Measurements from ENCODE around the gene APBB2. TPM values are rescaled to one million over a fixed set of nuclear protein-coding genes. Genes with fewer than 3 reads are reported as not detected.

APBB2 gene
- total RNA-seq, 2 donors from 2014 or later: 34.8 to 42.8 TPM

GRCh38 chr4:41202356-41202755, 12.0 kb downstream of the APBB2 start:
- no peak for DNase-seq
- Histone ChIP-seq H3K27me3 (no peaks in the 10 kb centered on the region), H3K9me3 (no peaks in the 10 kb centered on the region), H3K4me3 (no peak overlapping the region), H3K36me3 (replicated peaks in 1 of 2; ENCODE audit: insufficient read depth in 1 of 2, low read depth in 2 of 2) (no peaks in the 10 kb centered on the region), H3K4me1 (peaks cover 38% of the 10 kb centered on the region), H3K27ac (peak overlapping the region in 1 of 4 donors; percentile 7)
- intact Hi-C loops (cut with DNase I): no loop called here
- TF ChIP-seq CTCF (IDR thresholded peaks at IDR 0.05): no peak
- TF ChIP-seq POLR2A (IDR thresholded peaks at IDR 0.05): no peak
- ATAC-seq: no peak
- WGBS, 2 donors: 32 to 41% methylated on average over 4 of the region's 4 CpGs

GRCh38 chr4:41200486-41201017, 13.8 kb downstream of the APBB2 start:
- 83 to 84% methylated on average over 4 of the region's 4 CpGs for WGBS, 2 donors
- ATAC-seq (no peak), DNase-seq (no peak)
- Histone ChIP-seq H3K36me3 (replicated peaks in 1 of 2; ENCODE audit: insufficient read depth in 1 of 2, low read depth in 2 of 2) (no peaks in the 10 kb centered on the region), H3K27me3 (no peaks in the 10 kb centered on the region), H3K4me1 (peaks cover 36% of the 10 kb centered on the region), H3K9me3 (no peaks in the 10 kb centered on the region), H3K27ac (no peak overlapping the region), H3K4me3 (no peak overlapping the region)
- intact Hi-C loops (cut with DNase I): no loop called here
- TF ChIP-seq CTCF (IDR thresholded peaks at IDR 0.05) (no peak), POLR2A (IDR thresholded peaks at IDR 0.05) (no peak)

DNA sequence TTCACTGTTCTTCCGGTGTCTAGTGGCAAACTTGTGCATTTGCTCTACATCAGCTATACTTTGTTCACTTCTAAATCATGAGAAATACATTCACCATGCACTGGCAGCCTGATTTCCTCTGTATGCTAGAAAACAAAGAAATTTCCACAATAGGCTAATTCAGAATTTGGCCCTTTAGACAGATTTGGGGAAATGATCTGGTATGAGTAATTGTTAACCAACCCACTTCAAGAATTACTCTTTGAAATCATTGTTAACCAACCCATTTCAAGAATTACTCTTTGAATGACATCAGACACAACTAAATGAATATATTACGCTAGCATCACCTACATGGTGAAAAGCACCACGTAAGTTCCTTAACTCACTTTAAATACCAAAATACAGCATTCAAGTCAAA, 14.6 kb downstream of the APBB2 start:
- no peak overlapping the region for H3K4me3 ChIP-seq
- TF ChIP-seq CTCF (IDR thresholded peaks at IDR 0.05): no peak
- TF ChIP-seq POLR2A (IDR thresholded peaks at IDR 0.05): no peak
- no peaks in the 10 kb centered on the region for H3K36me3 ChIP-seq (replicated peaks in 1 of 2; ENCODE audit: insufficient read depth in 1 of 2, low read depth in 2 of 2)
- peaks cover 31% of the 10 kb centered on the region for H3K4me1 ChIP-seq
- H3K27ac ChIP-seq: no peak overlapping the region
- ATAC-seq (no peak), DNase-seq (no peak)
- 72 to 93% methylated on average over 3 of the region's 3 CpGs for WGBS, 2 donors
- H3K27me3 ChIP-seq: no peaks in the 10 kb centered on the region
- no peaks in the 10 kb centered on the region for H3K9me3 ChIP-seq
- intact Hi-C loops (cut with DNase I): no loop called here

GRCh38 chr4:41197996-41198395, 16.3 kb downstream of the APBB2 start:
- Histone ChIP-seq H3K27me3 (no peaks in the 10 kb centered on the region), H3K9me3 (no peaks in the 10 kb centered on the region), H3K36me3 (replicated peaks in 1 of 2; ENCODE audit: insufficient read depth in 1 of 2, low read depth in 2 of 2) (no peaks in the 10 kb centered on the region), H3K4me3 (no peak overlapping the region), H3K4me1 (peaks cover 20% of the 10 kb centered on the region), H3K27ac (no peak overlapping the region)
- WGBS, 2 donors: 95 to 98% methylated on average over 2 of the region's 2 CpGs
- no peak for TF ChIP-seq POLR2A (IDR thresholded peaks at IDR 0.05)
- no peak for TF ChIP-seq CTCF (IDR thresholded peaks at IDR 0.05)
- no peak for ATAC-seq
- intact Hi-C loops (cut with DNase I): no loop called here
- no peak for DNase-seq

- no peak overlapping the region for H3K27ac ChIP-seq
- no peaks in the 10 kb centered on the region for H3K9me3 ChIP-seq
- ATAC-seq (no peak), DNase-seq (no peak)
- no peaks in the 10 kb centered on the region for H3K36me3 ChIP-seq (replicated peaks in 1 of 2; ENCODE audit: insufficient read depth in 1 of 2, low read depth in 2 of 2)
- 90 to 93% methylated on average over 3 of the region's 3 CpGs for WGBS, 2 donors
- peaks cover 18% of the 10 kb centered on the region for H3K4me1 ChIP-seq
- no peaks in the 10 kb centered on the region for H3K27me3 ChIP-seq
- intact Hi-C loops (cut with DNase I): no loop called here
- no peak overlapping the region for H3K4me3 ChIP-seq
- TF ChIP-seq POLR2A (IDR thresholded peaks at IDR 0.05) (no peak), CTCF (IDR thresholded peaks at IDR 0.05) (no peak)
Measured at GRCh38 chr4:41197495-41197894, 16.8 kb downstream of the APBB2 start.
